Measurements from ENCODE around the gene ZNF431.
"Not testable (repeated sequence)": the region's sequence is repeated elsewhere in the genome, so short reads cannot be mapped to it uniquely, and the experiment has no call there.

ZNF431 gene

GRCh38 chr19:21147540-21147939 lies 5.7 kb downstream of the ZNF431 start:
- no peak for DNase-seq

DNA sequence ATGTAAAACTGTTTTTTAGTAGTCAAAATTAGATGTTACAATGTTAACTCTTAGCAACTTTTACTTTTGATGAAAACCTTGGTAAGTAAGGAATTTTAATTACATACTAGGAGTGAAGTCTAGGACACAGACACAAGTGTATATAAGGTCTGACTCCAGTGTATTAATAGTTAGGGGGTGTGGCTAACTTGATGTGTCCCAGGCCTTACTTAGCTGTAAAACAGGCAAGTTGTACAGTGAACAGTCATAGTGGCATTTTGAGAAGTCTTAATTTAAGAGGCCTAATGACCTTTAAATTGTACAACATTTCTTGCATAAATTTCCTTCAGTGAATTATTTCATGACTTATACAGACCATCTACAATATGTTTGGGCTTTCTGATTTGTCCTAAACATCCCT lies 6.8 kb downstream of the ZNF431 start:
- DNase-seq, result no peak

- no peak for DNase-seq
These were observed 8.0 kb downstream of the ZNF431 start for GRCh38 chr19:21149877-21150276.

DNA sequence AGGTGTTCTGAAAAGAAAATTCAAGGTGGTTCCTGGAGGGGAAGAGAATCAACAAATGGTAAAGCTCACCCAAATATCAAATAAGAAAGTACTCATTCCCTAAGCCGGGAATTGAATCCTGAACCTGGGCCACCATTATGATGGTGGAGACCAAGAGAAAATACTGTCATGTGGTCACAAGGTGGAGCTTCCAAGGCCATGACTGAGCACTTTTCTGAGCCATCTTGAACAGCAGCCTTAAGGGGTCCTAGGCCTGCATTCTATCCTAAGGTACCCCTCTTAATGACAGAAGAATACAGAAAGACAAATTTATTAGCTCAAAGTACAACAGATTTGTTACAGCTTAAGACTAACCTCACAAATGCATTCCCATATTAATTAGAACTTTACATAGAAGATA lies 9.6 kb downstream of the ZNF431 start:
- no peak for DNase-seq

- DNase-seq, result no peak
These were observed 16.8 kb downstream of the ZNF431 start for GRCh38 chr19:21158523-21159135.

GRCh38 chr19:21164541-21164940 lies 22.7 kb downstream of the ZNF431 start:
- no peak for DNase-seq

DNA sequence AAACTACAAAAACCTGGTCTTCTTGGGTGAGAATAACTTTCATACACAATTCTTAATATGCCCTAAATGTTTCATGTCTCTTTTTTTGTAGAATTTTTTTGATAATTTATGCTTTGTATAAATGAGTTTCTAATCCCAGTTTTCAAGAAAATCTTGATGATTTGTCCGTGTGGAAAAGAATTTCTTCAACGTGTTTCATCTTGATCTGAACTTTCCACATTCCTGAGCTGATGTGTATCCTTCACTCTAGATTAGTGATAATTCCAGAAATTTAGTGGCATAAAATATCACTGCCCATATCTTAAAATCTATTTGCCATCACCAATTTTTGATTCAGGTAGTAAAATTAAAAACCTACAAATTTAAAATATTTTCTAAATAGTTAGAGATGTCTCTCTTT lies 24.6 kb downstream of the ZNF431 start:
- no peak for DNase-seq

GRCh38 chr19:21197590-21198295 lies 55.9 kb downstream of the ZNF431 start:
- no peak for DNase-seq

DNA sequence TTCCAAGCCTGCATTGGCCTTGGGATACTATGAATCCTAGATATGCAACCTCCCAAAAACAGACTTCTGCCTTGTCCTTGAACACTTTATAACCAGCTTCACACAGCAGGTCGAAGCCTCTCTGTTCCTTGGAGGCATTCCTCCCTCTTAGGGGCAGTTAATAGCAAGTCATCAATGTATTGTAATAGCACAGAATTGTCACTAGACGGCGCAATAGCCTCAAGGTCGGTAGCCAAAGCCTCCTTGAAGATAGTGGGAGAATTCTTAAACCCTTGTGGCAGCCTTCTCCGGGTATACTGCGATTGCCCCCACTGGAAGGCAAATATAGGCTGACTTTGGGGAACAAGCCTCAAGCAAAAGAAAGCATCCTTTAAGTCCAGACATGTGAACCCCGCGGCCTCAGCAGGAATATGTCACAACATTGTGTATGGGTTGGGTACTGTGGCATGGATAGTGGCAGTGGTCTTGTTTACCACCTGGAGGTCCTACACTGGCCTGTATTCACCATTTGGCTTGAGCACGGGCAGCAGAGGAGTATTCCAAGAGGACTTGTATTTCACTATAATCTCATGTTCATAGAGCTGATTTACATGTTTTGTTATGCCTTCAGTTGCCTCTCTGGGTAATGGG lies 61.1 kb downstream of the ZNF431 start:
- peak; percentile 53 for DNase-seq

DNA sequence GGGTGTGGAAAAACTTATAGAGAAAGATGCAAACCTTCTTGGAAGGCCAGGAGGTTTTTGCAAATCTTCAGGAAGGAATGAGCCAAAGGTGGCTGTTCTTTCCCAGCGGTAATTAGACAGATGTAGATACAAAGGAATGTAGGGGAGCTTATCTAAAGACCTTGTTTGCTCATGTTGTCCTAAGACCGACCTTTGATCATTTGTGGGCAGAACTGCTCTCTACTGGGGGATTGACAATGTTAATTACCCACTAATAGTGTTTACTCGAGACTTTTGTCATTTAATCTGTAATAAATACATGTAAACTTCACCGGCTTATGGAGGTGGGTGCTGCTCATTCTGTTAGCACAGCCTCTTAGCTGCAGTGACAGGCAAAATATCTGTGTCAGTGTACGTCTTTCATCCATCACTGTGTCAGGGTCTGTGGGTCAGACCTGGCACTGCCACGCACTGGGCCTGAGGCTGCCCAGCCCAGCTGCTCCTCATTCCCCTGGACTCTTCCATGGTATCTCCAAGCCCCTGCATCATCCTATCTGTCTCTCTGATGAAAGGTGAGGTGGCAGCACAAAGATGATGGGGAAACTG lies 68.3 kb downstream of the ZNF431 start:
- no peak for DNase-seq

- no peak for DNase-seq
These were observed 79.9 kb downstream of the ZNF431 start for GRCh38 chr19:21221693-21222092.

GRCh38 chr19:21229938-21230337 lies 88.1 kb downstream of the ZNF431 start:
- DNase-seq, result not testable (repeated sequence)

DNA sequence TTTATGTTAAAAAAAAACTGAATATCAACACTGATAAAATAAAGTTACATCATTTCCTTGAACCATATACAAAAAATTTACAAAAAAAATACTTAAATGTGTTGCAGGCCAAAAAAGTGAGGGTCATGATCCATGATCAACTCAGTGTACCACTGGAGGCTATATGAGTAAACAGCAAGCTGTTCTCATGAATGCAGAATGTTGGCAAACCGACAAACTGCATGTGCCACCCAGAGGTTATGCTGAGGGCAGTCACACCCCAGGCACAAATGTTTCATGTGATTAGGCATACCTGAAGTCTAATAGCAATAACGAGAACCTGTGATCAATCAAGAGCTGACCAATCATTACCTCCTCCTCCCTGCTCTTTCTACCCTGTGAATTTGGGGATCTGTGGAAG lies 91.9 kb downstream of the ZNF431 start:
- no peak for DNase-seq

DNA sequence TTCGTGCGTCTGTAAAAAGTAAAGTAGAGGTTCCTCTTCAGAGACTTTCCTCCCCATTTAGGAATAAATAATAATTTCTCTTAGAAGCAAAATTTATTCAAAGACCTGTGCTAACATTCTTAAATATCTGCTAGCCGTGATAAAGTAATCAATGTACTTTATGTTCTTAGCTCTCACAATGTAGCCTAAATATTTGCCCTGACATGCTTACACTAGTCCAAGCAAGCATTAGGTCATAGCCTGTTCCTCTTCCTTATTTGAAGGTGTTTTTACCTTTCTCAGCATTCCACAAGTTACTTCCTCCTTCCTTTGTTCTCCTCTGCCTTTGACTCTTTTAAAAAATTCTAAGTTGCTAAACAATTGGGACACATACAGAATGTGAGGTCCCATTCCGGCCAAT lies 94.9 kb downstream of the ZNF431 start:
- not testable (repeated sequence) for DNase-seq

DNA sequence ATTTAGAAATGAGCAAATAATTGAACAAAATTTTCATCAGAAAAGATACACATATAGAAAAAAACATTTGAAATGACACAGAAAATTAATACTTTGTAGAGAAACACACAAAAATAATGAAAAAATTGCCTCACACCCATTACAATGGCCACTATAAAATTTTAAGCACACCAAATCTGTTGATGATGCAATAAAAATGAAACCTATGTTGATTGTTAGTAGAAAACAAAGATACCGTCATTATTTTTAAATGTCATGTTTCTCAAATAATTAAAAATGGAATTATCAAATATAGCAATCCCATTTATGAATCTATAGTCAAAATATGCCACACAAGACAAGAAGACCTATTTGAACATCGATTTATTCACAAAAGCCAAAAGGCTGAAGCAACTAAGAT lies 96.8 kb downstream of the ZNF431 start:
- no peak for DNase-seq
